TTC549 (cell line): ENCODE results near the gene PLA2G4E.

Experiments used
- FAIRE-seq: peaks from 2 replicates; lab custom pipeline; 2012; peaks lifted over from hg19 to GRCh38; lab: Jason Lieb, UNC

The PLA2G4E gene

GRCh38 chr15:41933326-41933725 lies 87.5 kb downstream of the PLA2G4E start:
- no peak for FAIRE-seq

GRCh38 chr15:41932511-41933289 lies 88.1 kb downstream of the PLA2G4E start:
- FAIRE-seq, result no peak

- no peak for FAIRE-seq
Observed at GRCh38 chr15:41932101-41932500, 88.7 kb downstream of the PLA2G4E start.
